H1 (cell line): ENCODE results near the gene HSPB1. TPM values are rescaled to one million over a fixed set of nuclear protein-coding genes. Genes with fewer than 3 reads are reported as not detected.

Source experiments
- CTCF ChIA-PET: fragments of 300-600 bp; sonication (Branson Sonifier 250); formaldehyde crosslinking; loops from one replicate; lab custom pipeline; 2021; ENCODE audit not compliant: partially characterized antibody; lab: Charles Lee
- POLR2A ChIA-PET: fragments of 300-600 bp; sonication (Branson Sonifier 250); formaldehyde crosslinking; loops from one replicate; lab custom pipeline; 2021; ENCODE audit warnings: inconsistent platforms; ENCODE audit not compliant: partially characterized antibody; lab: Charles Lee
- DNase-seq, 2 experiments: peaks; one replicate each; pipeline versions ENCODE4 v3.0.0 to v3.0.0-alpha.2; 2010 to 2022; ENCODE audit warnings: low spot score in 2 of 2, low read depth in 1 of 2, mixed read lengths in 1 of 2
- FAIRE-seq: peaks from 2 replicates; lab custom pipeline; 2011; peaks lifted over from hg19 to GRCh38; lab: Jason Lieb, UNC
- H2AFZ ChIP-seq: 2 replicates; pipeline ENCODE4 v1.8.1; 2012; ENCODE audit warnings: low read length, inconsistent platforms
- H2AK5ac ChIP-seq: 2 replicates; pipeline ENCODE4 v1.6.1; 2013; ENCODE audit warnings: low read depth, low read length
- H2BK120ac ChIP-seq: replicated peaks from 2 replicates; pipeline ENCODE3; 2013; ENCODE audit warnings: low read depth, low read length, inconsistent platforms
- H2BK12ac ChIP-seq: 2 replicates; pipeline ENCODE4 v1.6.1; 2013; ENCODE audit warnings: low read depth, low read length
- H2BK15ac ChIP-seq: 2 replicates; pipeline ENCODE4 v1.6.1; 2013; ENCODE audit warnings: low read length
- H2BK20ac ChIP-seq: 2 replicates; pipeline ENCODE4 v1.6.1; 2013; ENCODE audit warnings: low read length
- H2BK5ac ChIP-seq: 2 replicates; pipeline ENCODE4 v1.6.1; 2013; ENCODE audit warnings: low read depth, low read length
- H3K14ac ChIP-seq: 2 replicates; pipeline ENCODE4 v1.6.1; 2013; ENCODE audit warnings: inconsistent platforms; ENCODE audit not compliant: insufficient read length
- H3K18ac ChIP-seq: 2 replicates; pipeline ENCODE4 v1.6.1; 2013; ENCODE audit warnings: low read length; ENCODE audit errors: extremely low read depth
- H3K23ac ChIP-seq: 2 replicates; pipeline ENCODE4 v1.6.1; 2013; ENCODE audit warnings: inconsistent platforms; ENCODE audit not compliant: insufficient read length
- H3K23me2 ChIP-seq: 2 replicates; pipeline ENCODE4 v1.6.1; 2013; ENCODE audit warnings: low read depth, low read length
- H3K27ac ChIP-seq: 2 replicates; pipeline ENCODE4 v1.6.1; 2011; ENCODE audit warnings: low read depth, low read length, inconsistent platforms
- H3K27me3 ChIP-seq, 4 experiments: replicated peaks in 1 of 4; 1 replicate in 1 of 4; 2 replicates in 3 of 4; pipeline versions ENCODE4 v1.6.1 to v1.8.1; 2011 to 2013; ENCODE audit warnings: low read length in 3 of 4, mild to moderate bottlenecking in 3 of 4, inconsistent platforms in 2 of 4, mixed read lengths in 2 of 4, moderate library complexity in 1 of 4; ENCODE audit not compliant: control insufficient read depth in 3 of 4, insufficient read depth in 3 of 4; ENCODE audit errors: extremely low read depth in 1 of 4
- H3K36me3 ChIP-seq, 4 experiments: 2 replicates each; pipeline versions ENCODE4 v1.6.1 to v1.8.1; 2011 to 2013; ENCODE audit warnings: mild to moderate bottlenecking in 4 of 4, low read length in 3 of 4, moderate library complexity in 2 of 4, control low read depth in 1 of 4, inconsistent platforms in 1 of 4; ENCODE audit not compliant: insufficient read depth in 4 of 4, control insufficient read depth in 2 of 4
- H3K4ac ChIP-seq: replicated peaks from 2 replicates; pipeline ENCODE3; 2013; ENCODE audit warnings: low read length, low read depth, mixed read lengths, inconsistent platforms; ENCODE audit not compliant: insufficient read length
- H3K4me1 ChIP-seq, 4 experiments: replicated peaks in 1 of 4; 1 replicate in 1 of 4; 2 replicates in 3 of 4; pipeline versions ENCODE4 v1.6.1 to v1.8.1; 2011 to 2013; ENCODE audit warnings: low read length in 3 of 4, inconsistent platforms in 2 of 4, mixed read lengths in 1 of 4; ENCODE audit not compliant: insufficient read depth in 4 of 4, control insufficient read depth in 3 of 4
- H3K4me2 ChIP-seq, 2 experiments: 2 replicates each; pipeline versions ENCODE4 v1.6.1 to v1.8.1; 2011 to 2013; ENCODE audit warnings: low read depth in 2 of 2, low read length in 2 of 2, control low read depth in 1 of 2, inconsistent platforms in 1 of 2, mild to moderate bottlenecking in 1 of 2; ENCODE audit not compliant: insufficient read depth in 1 of 2
- H3K4me3 ChIP-seq, 4 experiments: fragments of 200-600, 300-600 bp in 1 of 4; sonication (generic), shearing (Covaris generic), sonication (Bioruptor Twin) in 1 of 4; 2 replicates each; pipeline versions ENCODE4 v1.5.1 to v1.8.1; 2011 to 2016; ENCODE audit warnings: low read length in 4 of 4, low read depth in 3 of 4, control low read depth in 2 of 4, inconsistent platforms in 2 of 4, mild to moderate bottlenecking in 2 of 4, mixed read lengths in 1 of 4, moderate library complexity in 1 of 4; ENCODE audit not compliant: insufficient read depth in 2 of 4; ENCODE audit errors: extremely low read depth in 1 of 4
- H3K56ac ChIP-seq: replicated peaks from 2 replicates; pipeline ENCODE3; 2013; ENCODE audit warnings: low read depth, mild to moderate bottlenecking, mixed read lengths, low read length, inconsistent platforms; ENCODE audit not compliant: insufficient read length
- H3K79me1 ChIP-seq: 2 replicates; pipeline ENCODE4 v1.6.1; 2013; ENCODE audit warnings: low read depth, low read length, control low read depth
- H3K79me2 ChIP-seq, 2 experiments: 2 replicates each; pipeline versions ENCODE4 v1.6.1 to v1.8.1; 2012 to 2013; ENCODE audit warnings: low read length in 2 of 2, mild to moderate bottlenecking in 2 of 2, inconsistent platforms in 1 of 2; ENCODE audit not compliant: insufficient read depth in 2 of 2, control insufficient read depth in 1 of 2
- H3K9ac ChIP-seq, 4 experiments: replicated peaks in 1 of 4; 1 replicate in 1 of 4; 2 replicates in 3 of 4; pipeline versions ENCODE4 v1.6.1 to v1.8.1; 2011 to 2013; ENCODE audit warnings: low read depth in 3 of 4, low read length in 3 of 4, control low read depth in 2 of 4, mild to moderate bottlenecking in 2 of 4, moderate library complexity in 2 of 4, inconsistent platforms in 1 of 4; ENCODE audit errors: extremely low read depth in 1 of 4
- H3K9me3 ChIP-seq, 2 experiments: 2 replicates each; pipeline versions ENCODE4 v1.6.1 to v1.8.1; 2012 to 2013; ENCODE audit warnings: mild to moderate bottlenecking in 2 of 2, moderate library complexity in 2 of 2, control low read depth in 1 of 2, inconsistent platforms in 1 of 2, low read depth in 1 of 2, low read length in 1 of 2, mixed read lengths in 1 of 2; ENCODE audit not compliant: insufficient read depth in 2 of 2
- H4K20me1 ChIP-seq, 2 experiments: replicated peaks in 1 of 2; 2 replicates each; pipeline versions ENCODE3 to v1.8.1; 2011 to 2013; ENCODE audit warnings: inconsistent platforms in 2 of 2, low read length in 2 of 2, mild to moderate bottlenecking in 1 of 2; ENCODE audit not compliant: insufficient read depth in 2 of 2, control insufficient read depth in 1 of 2
- H4K5ac ChIP-seq: 2 replicates; pipeline ENCODE4 v1.6.1; 2013; ENCODE audit warnings: low read length, low read depth, mixed read lengths, inconsistent platforms; ENCODE audit not compliant: insufficient read length
- H4K8ac ChIP-seq: 2 replicates; pipeline ENCODE4 v1.8.0; 2013; ENCODE audit warnings: mild to moderate bottlenecking, moderate library complexity, low read length, inconsistent platforms; ENCODE audit not compliant: insufficient read depth; ENCODE audit errors: extremely low read depth
- H4K91ac ChIP-seq: replicated peaks from 2 replicates; pipeline ENCODE3; 2013; ENCODE audit warnings: low read length, mixed read lengths, inconsistent platforms; ENCODE audit not compliant: insufficient read length
- BRCA1 ChIP-seq: IDR thresholded peaks from 2 replicates; pipeline ENCODE4 v1.6.1; 2012; ENCODE audit warnings: low read depth, low read length, improper control_type of control experiment
- CBX5 ChIP-seq: fragments of 300-800, 300-1000 bp; sonication (generic); IDR thresholded peaks from 2 replicates; pipeline ENCODE4 v1.7.1; 2016; ENCODE audit warnings: antibody characterized with exemption, low read length, low read depth
- EP300 ChIP-seq, 2 experiments: IDR thresholded peaks; 1 replicate in 1 of 2; 2 replicates in 1 of 2; pipeline ENCODE4 v1.6.1; 2011 to 2012; ENCODE audit warnings: low read depth in 2 of 2, low read length in 2 of 2, mild to moderate bottlenecking in 2 of 2, borderline replicate concordance in 1 of 2, inconsistent platforms in 1 of 2, moderate library complexity in 1 of 2
- JUN ChIP-seq: IDR thresholded peaks from 2 replicates; pipeline ENCODE4 v1.6.1; 2011; ENCODE audit warnings: low read depth, mild to moderate bottlenecking, improper control_type of control experiment, low read length
- KDM1A ChIP-seq: fragments of 200-600, 300-600 bp; sonication (generic); IDR thresholded peaks from 2 replicates; pipeline ENCODE4 v1.7.1; 2016; ENCODE audit warnings: mild to moderate bottlenecking, low read length, borderline replicate concordance
- POLR2AphosphoS5 ChIP-seq: IDR thresholded peaks from 2 replicates; pipeline ENCODE4 v1.6.1; 2011; ENCODE audit warnings: low read depth, low read length
- RFX5 ChIP-seq: IDR thresholded peaks from 2 replicates; pipeline ENCODE4 v1.6.1; 2011; ENCODE audit warnings: low read depth, low read length, improper control_type of control experiment, borderline replicate concordance
- SIN3A ChIP-seq, 2 experiments: IDR thresholded peaks in 1 of 2; conservative IDR thresholded peaks in 1 of 2; 2 replicates each; pipeline ENCODE4 v1.6.1; 2011 to 2012; ENCODE audit warnings: low read length in 2 of 2, improper control_type of control experiment in 1 of 2, low read depth in 1 of 2, mild to moderate bottlenecking in 1 of 2
- SP1 ChIP-seq: IDR thresholded peaks from 2 replicates; pipeline ENCODE4 v1.6.1; 2011; ENCODE audit warnings: low read depth, low read length
- TBP ChIP-seq: IDR thresholded peaks from 2 replicates; pipeline ENCODE4 v1.6.1; 2011; ENCODE audit warnings: low read depth, low read length, improper control_type of control experiment
- WGBS, 2 experiments: shearing (Covaris generic) in 1 of 2; methylation state at CpG; one replicate each; pipeline versions ENCODE4 v1.1.6 to v1.1.7; 2013 to 2015; ENCODE audit warnings: low lambda C conversion rate in 2 of 2, mixed read lengths in 2 of 2, inconsistent platforms in 1 of 2, low coverage in 1 of 2, missing lambda C conversion rate in 1 of 2; ENCODE audit not compliant: insufficient replicate concordance in 2 of 2, insufficient coverage in 1 of 2, insufficient read length in 1 of 2; ENCODE audit errors: extremely low coverage in 1 of 2, missing lambda C conversion rate in 1 of 2; 5-methylcytosine and 5-hydroxymethylcytosine counted together
- polyA plus RNA-seq, 7 experiments: library from polyadenylated mRNA; depleted of rRNA in 3 of 7; stranded (reverse) in 5 of 7; unstranded in 2 of 7; fragments of >200 nt in 5 of 7; fragments of 200-250 nt in 2 of 7; gene quantifications; 1 replicate in 5 of 7; 2 replicates in 1 of 7; 4 replicates in 1 of 7; pipeline versions ENCODE4 v1.2.1 to v1.2.3, GENCODE V29; 2011 to 2013; ENCODE audit warnings: missing spikeins in 2 of 7, mixed read lengths in 2 of 7
- total RNA-seq: library from RNA; stranded (reverse); fragmentation: NEBNext Ultra II Directional; extraction: Animal tissue kit (Norgen Biotek cat#: 25700); gene quantifications from 2 replicates; pipeline ENCODE4 v1.2.1, GENCODE V29; 2021

The HSPB1 gene
- total and polyA plus RNA-seq, 2 of the 8 experiments (the other 6 are each of a cell fraction or from before 2014, with no cell fraction given), result 165 to 254 TPM

GRCh38 chr7:76303202-76304147 lies 1.0 kb downstream of the HSPB1 start:
- H2BK5ac ChIP-seq, result no peak overlapping the region; the same call in 1 of the 2 replicates
- H3K4me3 ChIP-seq, result peak overlapping the region; percentile 44 to 68 (median 48)
- H2AFZ ChIP-seq, result no peak overlapping the region
- H3K56ac ChIP-seq, result peak overlapping the region; percentile 64
- peak overlapping the region; percentile 64 for H2BK120ac ChIP-seq
- H3K27ac ChIP-seq, result no peak overlapping the region
- H3K18ac ChIP-seq, result peak overlapping the region; percentile 93
- peak overlapping the region; percentile 48 to 87 for H3K4me2 ChIP-seq
- ChIA-PET POLR2A (interaction anchor here (0.6 to 3.0 kb wide), 16 partner anchors 9 to 165 kb away, joined by 3 to 16 read pairs (median 3); no protein-coding TSS in a partner anchor), CTCF (interaction anchor here (1.0 to 20.9 kb wide), 6 partner anchors 10 to 126 kb away, joined by 3 to 426 read pairs (median 7); no protein-coding TSS in a partner anchor)
- H3K23ac ChIP-seq, result no peak overlapping the region
- H4K5ac ChIP-seq, result peak overlapping the region; percentile 18
- no peaks in the 10 kb centered on the region for H3K79me1 ChIP-seq
- H3K23me2 ChIP-seq, result peaks cover 4% of the 10 kb centered on the region; the same call in 1 of the 2 replicates
- DNase-seq (peak; percentile 92 to 93), FAIRE-seq (no peak)
- H3K14ac ChIP-seq, result no peak overlapping the region
- H4K8ac ChIP-seq, result 0 out of 2 replicates have a peak overlapping the region, but pooled peaks have one; percentile 12
- peaks cover 0 to 6% (median 4%) of the 10 kb centered on the region in 4 experiments; a peak in 3 of 7 replicates for H3K27me3 ChIP-seq
- WGBS, 2 experiments, result 12% methylated on average over 38 of the region's 56 CpGs; no CpG with 5 or more reads in 1 of the 2 experiments
- peaks cover 0 to 8% (median 3%) of the 10 kb centered on the region in 4 experiments; a peak in 2 of 7 replicates for H3K4me1 ChIP-seq
- no peaks in the 10 kb centered on the region for H3K79me2 ChIP-seq
- no peak overlapping the region for H2BK20ac ChIP-seq
- H3K9ac ChIP-seq, result peak overlapping the region in 2 of 4 experiments; percentile 9 to 41; a peak in 3 of 7 replicates
- H2AK5ac ChIP-seq, result no peak overlapping the region
- no peaks in the 10 kb centered on the region for H3K9me3 ChIP-seq
- peak overlapping the region; percentile 97 for H4K91ac ChIP-seq
- no peaks in the 10 kb centered on the region for H3K36me3 ChIP-seq
- no peak overlapping the region for H2BK12ac ChIP-seq
- H4K20me1 ChIP-seq, result no peaks in the 10 kb centered on the region
- no peak overlapping the region; the same call in 1 of the 2 replicates for H2BK15ac ChIP-seq
- H3K4ac ChIP-seq, result peak overlapping the region; percentile 78
- TF ChIP-seq KDM1A (peak; percentile 56; the same call in 1 of the 2 replicates), TBP (peak; percentile 70), JUN (no peak), SP1 (peak; percentile 93), BRCA1 (no peak), RFX5 (no peak), SIN3A (conservative IDR thresholded peaks at IDR 0.05 in 1 of 2, IDR thresholded peaks at IDR 0.05 in 1 of 2; ENCODE audit: low read depth in 1 of 2, low read length in 2 of 2) (peak; percentile 80 to 82; a peak in 2 of 4 replicates), CBX5 (no peak), EP300 (IDR thresholded peaks at IDR 0.05; ENCODE audit: borderline replicate concordance in 1 of 2, low read depth in 2 of 2, low read length in 2 of 2) (peak in 1 of 2 experiments; percentile 49; a peak in 1 of 3 replicates), POLR2AphosphoS5 (peak; percentile 46; the same call in 1 of the 2 replicates)
